B cell (primary cell): ENCODE results near the gene M1AP. TPM values are rescaled to one million over a fixed set of nuclear protein-coding genes. Genes with fewer than 3 reads are reported as not detected.

ENCODE experiments used
- ATAC-seq: fragments of 200-7000 bp; cut with Tn5 transposase; one replicate; pipeline ENCODE4 v1.10.0; 2021; ENCODE audit warnings: low read depth, mild to moderate bottlenecking, moderate number of reproducible peaks, moderate library complexity
- CTCF ChIA-PET: fragments of 350-600 bp; sonication (Branson Sonifier 250); formaldehyde crosslinking; loops from one replicate; lab custom pipeline; 2021; ENCODE audit warnings: antibody characterized with exemption, inconsistent platforms; lab: Charles Lee
- POLR2A ChIA-PET: fragments of 350-600 bp; sonication (Branson Sonifier 250); formaldehyde crosslinking; loops from one replicate; lab custom pipeline; 2021; ENCODE audit warnings: antibody characterized with exemption; lab: Charles Lee
- DNase-seq: peaks from one replicate; pipeline ENCODE4 v3.0.0; 2013
- H2AFZ ChIP-seq: 2 replicates; pipeline ENCODE4 v1.6.1; 2012; ENCODE audit warnings: mild to moderate bottlenecking, low read depth, low read length; ENCODE audit not compliant: insufficient read depth, poor library complexity, severe bottlenecking
- H3K27ac ChIP-seq, 2 donors: 1 replicate in 1 of 2; 2 replicates in 1 of 2; pipeline ENCODE4 v1.5.1; 2012 to 2013; ENCODE audit warnings: low read length in 2 of 2, mild to moderate bottlenecking in 2 of 2, moderate library complexity in 1 of 2
- H3K27me3 ChIP-seq, 4 experiments: fragments of 200-600 bp in 1 of 4; sonication (generic) in 1 of 4; replicated peaks in 1 of 4; 1 replicate in 2 of 4; 2 replicates in 2 of 4; pipeline versions ENCODE4 v1.6.1 to v1.7.0; 2013 to 2016; ENCODE audit warnings: low read length in 3 of 4, mild to moderate bottlenecking in 2 of 4, mixed read lengths in 1 of 4, moderate library complexity in 1 of 4; ENCODE audit not compliant: insufficient read depth in 4 of 4, control insufficient read depth in 3 of 4; ENCODE audit errors: control extremely low read depth in 1 of 4
- H3K36me3 ChIP-seq, 2 experiments: replicated peaks in 1 of 2; 1 replicate in 1 of 2; 2 replicates in 1 of 2; pipeline versions ENCODE4 v1.6.1 to v1.7.1; 2013; ENCODE audit warnings: low read length in 1 of 2; ENCODE audit not compliant: insufficient read depth in 2 of 2, control insufficient read depth in 1 of 2; ENCODE audit errors: control extremely low read depth in 1 of 2, extremely low read depth in 1 of 2
- H3K4me1 ChIP-seq, 2 donors: fragments of 200-600 bp in 1 of 2; sonication (generic) in 1 of 2; 1 replicate in 1 of 2; 2 replicates in 1 of 2; pipeline versions ENCODE4 v1.5.1 to v1.6.1; 2013 to 2017; ENCODE audit warnings: low read length in 2 of 2; ENCODE audit not compliant: control insufficient read depth in 2 of 2, insufficient read depth in 2 of 2
- H3K4me2 ChIP-seq: replicated peaks from 2 replicates; pipeline ENCODE3; 2012; ENCODE audit warnings: mild to moderate bottlenecking, low read depth, low read length; ENCODE audit not compliant: poor library complexity, severe bottlenecking
- H3K4me3 ChIP-seq, 5 experiments: fragments of 200-600 bp in 1 of 5; sonication (generic) in 1 of 5; 1 replicate in 3 of 5; 2 replicates in 2 of 5; pipeline versions ENCODE4 v1.5.1 to v1.7.0; 2011 to 2016; ENCODE audit warnings: low read length in 4 of 5, mild to moderate bottlenecking in 4 of 5, low read depth in 2 of 5, control low read depth in 1 of 5, moderate library complexity in 1 of 5; ENCODE audit not compliant: insufficient read depth in 1 of 5; ENCODE audit errors: control extremely low read depth in 1 of 5, extremely low read depth in 1 of 5
- H3K79me2 ChIP-seq: fragments of 200-600 bp; sonication (generic); one replicate; pipeline ENCODE4 v1.6.0; 2016; ENCODE audit warnings: low read length; ENCODE audit not compliant: control insufficient read depth, insufficient read depth
- H3K9ac ChIP-seq: fragments of 200-600 bp; sonication (generic); 2 replicates; pipeline ENCODE4 v1.6.1; 2017; ENCODE audit warnings: mild to moderate bottlenecking, low read length, moderate library complexity
- H3K9me3 ChIP-seq, 3 donors: one replicate each; pipeline versions ENCODE4 v1.6.1 to v1.7.1; 2013; ENCODE audit warnings: low read length in 2 of 3; ENCODE audit not compliant: control insufficient read depth in 2 of 3, insufficient read depth in 1 of 3; ENCODE audit errors: control extremely low read depth in 1 of 3
- H4K20me1 ChIP-seq: 2 replicates; pipeline ENCODE4 v1.6.0; 2012; ENCODE audit warnings: mild to moderate bottlenecking, low read length; ENCODE audit not compliant: insufficient read depth, control insufficient read depth, poor library complexity, severe bottlenecking
- H3K27ac Mint-ChIP-seq: one replicate; pipeline ENCODE4 v1.8.0; 2021; ENCODE audit warnings: mixed read lengths
- H3K27me3 Mint-ChIP-seq: one replicate; pipeline ENCODE4 v1.8.0; 2021; ENCODE audit warnings: mixed read lengths
- H3K4me1 Mint-ChIP-seq: one replicate; pipeline ENCODE4 v1.8.0; 2021; ENCODE audit warnings: mixed read lengths
- H3K4me3 Mint-ChIP-seq: one replicate; pipeline ENCODE4 v1.8.0; 2021; ENCODE audit warnings: mixed read lengths
- H3K9me3 Mint-ChIP-seq: one replicate; pipeline ENCODE4 v1.8.0; 2022; ENCODE audit warnings: mixed read lengths; ENCODE audit not compliant: insufficient read depth
- CTCF ChIP-seq: fragments of 200-600 bp; IDR thresholded peaks from one replicate; pipeline ENCODE4 v1.8.0; 2022; ENCODE audit warnings: antibody characterized with exemption, mild to moderate bottlenecking
- EZH2 ChIP-seq: IDR thresholded peaks from 2 replicates; pipeline ENCODE4 v1.6.1; 2012; ENCODE audit warnings: borderline replicate concordance, low read depth, mild to moderate bottlenecking, moderate library complexity, low read length; ENCODE audit not compliant: insufficient read depth, poor library complexity, severe bottlenecking
- WGBS: methylation state at CpG from one replicate; pipeline ENCODE4 v1.1.5; 2013; ENCODE audit warnings: missing lambda C conversion rate; ENCODE audit not compliant: insufficient coverage; 5-methylcytosine and 5-hydroxymethylcytosine counted together
- intact Hi-C: fragments of 100-400 bp; cut with micrococcal nuclease; formaldehyde crosslinking; loops from one replicate; pipeline ENCODE4 v1.10.0; 2022
- polyA plus RNA-seq: library from polyadenylated mRNA; depleted of rRNA; stranded (reverse); fragments of >200 nt; gene quantifications from 2 replicates; pipeline ENCODE4 v1.2.3, GENCODE V29; 2012
- total RNA-seq, 2 donors: library from RNA; stranded (reverse); fragments of 120-200 nt in 1 of 2; gene quantifications; 1 replicate in 1 of 2; 2 replicates in 1 of 2; pipeline versions ENCODE4 v1.2.3 to v1.2.4, GENCODE V29; 2013 to 2022

M1AP gene
- total and polyA plus RNA-seq, 2 donors (not counting 1 experiment from before 2014, with no cell fraction given) = 0.15 TPM; not detected in 1

DNA sequence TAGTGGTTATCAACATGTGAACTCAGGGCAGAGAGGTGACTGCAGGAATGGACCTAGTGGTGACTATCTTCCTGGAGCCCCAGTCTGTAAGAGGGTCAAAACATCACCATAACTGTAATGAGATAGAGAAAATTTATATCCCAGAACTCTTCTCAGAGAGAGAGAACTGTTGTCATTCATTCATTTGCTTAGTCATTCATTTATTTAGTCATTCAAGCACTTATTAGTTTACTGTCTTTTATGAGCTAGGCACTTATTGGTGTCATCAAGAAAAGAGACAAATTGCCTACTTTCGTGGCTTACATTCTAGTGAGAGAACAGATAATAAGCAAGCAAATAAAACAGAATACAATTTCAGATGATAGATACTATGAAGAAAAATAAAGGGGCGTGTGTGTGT lies 59.5 kb downstream of the M1AP start:
- TF ChIP-seq CTCF = no peak
- TF ChIP-seq EZH2 = no peak
- Histone ChIP-seq H4K20me1 (no peaks in the 10 kb centered on the region), H3K4me2 (no peak overlapping the region), H3K9me3 (no peaks in the 10 kb centered on the region), H3K4me1 (peaks cover 0 to 6% of the 10 kb centered on the region in 2 donors), H2AFZ (no peak overlapping the region), H3K36me3 (no peaks in the 10 kb centered on the region), H3K79me2 (no peaks in the 10 kb centered on the region), H3K27ac (no peak overlapping the region), H3K9ac (no peak overlapping the region), H3K4me3 (no peak overlapping the region), H3K27me3 (peaks cover 0 to 11% (median 7%) of the 10 kb centered on the region in 4 experiments)
- ChIA-PET POLR2A (interaction anchor here (0.6 to 3.7 kb wide), 3 partner anchors 17 to 106 kb away, joined by 4 to 12 read pairs (median 6); partner anchors contain the start of genes CCDC142 and TTC31), CTCF (interaction anchor here (0.6 to 9.3 kb wide), 30 partner anchors 10 to 1203 kb away, joined by 3 to 149 read pairs (median 7); partner anchors contain the start of genes ALMS1, AUP1, CCDC142 and DQX1)
- Mint-ChIP-seq H3K27ac (no peak overlapping the region), H3K4me3 (no peak overlapping the region), H3K27me3 (peaks cover 29% of the 10 kb centered on the region), H3K4me1 (peaks cover 9% of the 10 kb centered on the region), H3K9me3 (no peaks in the 10 kb centered on the region)
- ATAC-seq (no peak), DNase-seq (no peak)
- WGBS = 100% methylated on average over 1 of the region's 2 CpGs
- intact Hi-C loops = loop anchor here (2.0 to 5.0 kb wide), 2 partner anchors 66 to 196 kb away; partner anchors contain the start of gene SEMA4F

- TF ChIP-seq EZH2 (no peak), CTCF (peak; percentile 80)
- no peaks in the 10 kb centered on the region for H3K9me3 ChIP-seq
- peaks cover 22% of the 10 kb centered on the region for H3K27me3 Mint-ChIP-seq
- H3K79me2 ChIP-seq = no peaks in the 10 kb centered on the region
- H4K20me1 ChIP-seq = no peaks in the 10 kb centered on the region
- no peak overlapping the region for H3K4me3 ChIP-seq
- H3K4me2 ChIP-seq = no peak overlapping the region
- H2AFZ ChIP-seq = peak overlapping the region; percentile 47
- no peak overlapping the region for H3K4me3 Mint-ChIP-seq
- ATAC-seq = peak; percentile 92
- no peaks in the 10 kb centered on the region for H3K36me3 ChIP-seq
- CTCF ChIA-PET = interaction anchor here (0.8 to 9.3 kb wide), 37 partner anchors 11 to 1202 kb away, joined by 3 to 149 read pairs (median 7); partner anchors contain the start of genes ALMS1, AUP1, C2orf81 and CCDC142
- H3K9me3 Mint-ChIP-seq = no peaks in the 10 kb centered on the region
- no peak overlapping the region for H3K27ac Mint-ChIP-seq
- H3K9ac ChIP-seq = no peak overlapping the region
- intact Hi-C loops = loop anchor here (1.0 to 5.0 kb wide), 9 partner anchors 33 to 763 kb away; partner anchors contain the start of genes DOK1, PCGF1 and SEMA4F
- POLR2A ChIA-PET = interaction anchor here (0.6 to 3.7 kb wide), 4 partner anchors 16 to 105 kb away, joined by 3 to 12 read pairs (median 4); partner anchors contain the start of genes CCDC142 and TTC31
- peaks cover 0 to 6% of the 10 kb centered on the region in 2 donors for H3K4me1 ChIP-seq
- H3K4me1 Mint-ChIP-seq = peaks cover 9% of the 10 kb centered on the region
- H3K27ac ChIP-seq = no peak overlapping the region
- H3K27me3 ChIP-seq = peaks cover 0 to 5% (median 5%) of the 10 kb centered on the region in 4 experiments
- DNase-seq = peak; percentile 83
- WGBS = 0% methylated on average over 2 of the region's 6 CpGs
Observed at GRCh38 chr2:74587664-74588277, 60.4 kb downstream of the M1AP start.
